Epithelial cell of umbilical artery (primary cell): ENCODE measurements around the gene LDHAL6B. TPM values are rescaled to one million over a fixed set of nuclear protein-coding genes. Genes with fewer than 3 reads are reported as not detected.

Experiments used
- total RNA-seq: library from RNA; depleted of rRNA; stranded (reverse); fragments of >200 nt; gene quantifications from 2 replicates; pipeline ENCODE4 v1.2.3, GENCODE V29; 2014

LDHAL6B gene
- not detected in 2 replicates for total RNA-seq

GRCh38 chr15:59206623-59207183 lies at the start of gene LDHAL6B:
Gene LDHAL6B (plus strand): TSS chr15:59206843. CDS start chr15:59206941, 98 bp downstream.

Other genes starting within 250 kb of the LDHAL6B start
- gene RNF111, start 219.2 kb upstream of the LDHAL6B start, total RNA-seq: 13.5 and 16.9 TPM in 2 replicates
- 43.2 and 52.7 TPM in 2 replicates for gene CCNB2, start 101.7 kb upstream of the LDHAL6B start, total RNA-seq
- 133 and 175 TPM in 2 replicates for gene MYO1E, start 166.0 kb downstream of the LDHAL6B start, total RNA-seq
- under 0.01 TPM in 1 of 2 replicates, not detected in the other for gene FAM81A, start 231.3 kb downstream of the LDHAL6B start, total RNA-seq